Natural killer cell (primary cell): ENCODE results near the gene DGKQ. TPM values are rescaled to one million over a fixed set of nuclear protein-coding genes. Genes with fewer than 3 reads are reported as not detected.
A peak's percentile ranks its signal among the peaks of the same experiment; 100 is the strongest.

ENCODE experiments used
- ATAC-seq, 3 donors: fragments of 150-1000 bp in 2 of 3; fragments of 200-7000 bp in 1 of 3; cut with Tn5 transposase; 1 replicate in 1 of 3; 2 replicates in 2 of 3; pipeline ENCODE4 v1.10.0; 2021; ENCODE audit warnings: mild to moderate bottlenecking in 2 of 3, moderate library complexity in 2 of 3
- DNase-seq, 2 donors: peaks; one replicate each; pipeline versions ENCODE4 v3.0.0 to v3.0.0-alpha.2; 2013 to 2021; ENCODE audit warnings: mixed read lengths in 1 of 2
- H3K27ac ChIP-seq: one replicate; pipeline ENCODE4 v1.5.1; 2013; ENCODE audit warnings: mild to moderate bottlenecking, low read length
- H3K27me3 ChIP-seq: one replicate; pipeline ENCODE4 v1.6.1; 2013; ENCODE audit warnings: low read length; ENCODE audit not compliant: control insufficient read depth, insufficient read depth
- H3K36me3 ChIP-seq: one replicate; pipeline ENCODE4 v1.6.1; 2013; ENCODE audit warnings: low read length; ENCODE audit not compliant: control insufficient read depth, insufficient read depth
- H3K4me1 ChIP-seq: one replicate; pipeline ENCODE4 v1.6.1; 2013; ENCODE audit warnings: low read length; ENCODE audit not compliant: control insufficient read depth, insufficient read depth
- H3K4me3 ChIP-seq: one replicate; pipeline ENCODE4 v1.5.1; 2013; ENCODE audit warnings: low read length
- H3K9me3 ChIP-seq: one replicate; pipeline ENCODE4 v1.6.1; 2013; ENCODE audit warnings: low read length; ENCODE audit not compliant: control insufficient read depth, insufficient read depth
- H3K27ac Mint-ChIP-seq, 2 donors: one replicate each; pipeline ENCODE4 v1.8.0; 2022; ENCODE audit warnings: mild to moderate bottlenecking in 2 of 2, mixed read lengths in 2 of 2, moderate library complexity in 1 of 2
- H3K27me3 Mint-ChIP-seq, 2 donors: one replicate each; pipeline ENCODE4 v1.8.0; 2022; ENCODE audit warnings: low read depth in 2 of 2, mixed read lengths in 2 of 2
- H3K36me3 Mint-ChIP-seq: one replicate; pipeline ENCODE4 v1.8.0; 2022; ENCODE audit warnings: mixed read lengths
- H3K4me1 Mint-ChIP-seq, 2 donors: one replicate each; pipeline ENCODE4 v1.8.0; 2022; ENCODE audit warnings: mixed read lengths in 2 of 2
- H3K4me3 Mint-ChIP-seq: one replicate; pipeline ENCODE4 v1.8.0; 2022; ENCODE audit warnings: mild to moderate bottlenecking, moderate library complexity, mixed read lengths
- H3K9me3 Mint-ChIP-seq, 2 donors: one replicate each; pipeline ENCODE4 v1.8.0; 2022; ENCODE audit warnings: mixed read lengths in 2 of 2
- WGBS: methylation state at CpG from one replicate; pipeline ENCODE4 v1.1.7; 2013; ENCODE audit warnings: missing lambda C conversion rate; ENCODE audit not compliant: insufficient coverage; 5-methylcytosine and 5-hydroxymethylcytosine counted together
- intact Hi-C: fragments of 100-400 bp; cut with micrococcal nuclease; formaldehyde crosslinking; loops from one replicate; pipeline ENCODE4 v1.14.2; 2022
- total RNA-seq, 4 donors: library from RNA; stranded (reverse); fragments of 120-200 nt in 1 of 4; gene quantifications; one replicate each; pipeline versions ENCODE4 v1.2.3 to v1.2.4, GENCODE V29; 2013 to 2022
- TF ChIP-seq, protein P1 (sequence below): fragments of 200-600 bp; IDR thresholded peaks from one replicate; pipeline ENCODE4 v1.8.0; 2022; ENCODE audit warnings: antibody characterized with exemption

The DGKQ gene, protein sequence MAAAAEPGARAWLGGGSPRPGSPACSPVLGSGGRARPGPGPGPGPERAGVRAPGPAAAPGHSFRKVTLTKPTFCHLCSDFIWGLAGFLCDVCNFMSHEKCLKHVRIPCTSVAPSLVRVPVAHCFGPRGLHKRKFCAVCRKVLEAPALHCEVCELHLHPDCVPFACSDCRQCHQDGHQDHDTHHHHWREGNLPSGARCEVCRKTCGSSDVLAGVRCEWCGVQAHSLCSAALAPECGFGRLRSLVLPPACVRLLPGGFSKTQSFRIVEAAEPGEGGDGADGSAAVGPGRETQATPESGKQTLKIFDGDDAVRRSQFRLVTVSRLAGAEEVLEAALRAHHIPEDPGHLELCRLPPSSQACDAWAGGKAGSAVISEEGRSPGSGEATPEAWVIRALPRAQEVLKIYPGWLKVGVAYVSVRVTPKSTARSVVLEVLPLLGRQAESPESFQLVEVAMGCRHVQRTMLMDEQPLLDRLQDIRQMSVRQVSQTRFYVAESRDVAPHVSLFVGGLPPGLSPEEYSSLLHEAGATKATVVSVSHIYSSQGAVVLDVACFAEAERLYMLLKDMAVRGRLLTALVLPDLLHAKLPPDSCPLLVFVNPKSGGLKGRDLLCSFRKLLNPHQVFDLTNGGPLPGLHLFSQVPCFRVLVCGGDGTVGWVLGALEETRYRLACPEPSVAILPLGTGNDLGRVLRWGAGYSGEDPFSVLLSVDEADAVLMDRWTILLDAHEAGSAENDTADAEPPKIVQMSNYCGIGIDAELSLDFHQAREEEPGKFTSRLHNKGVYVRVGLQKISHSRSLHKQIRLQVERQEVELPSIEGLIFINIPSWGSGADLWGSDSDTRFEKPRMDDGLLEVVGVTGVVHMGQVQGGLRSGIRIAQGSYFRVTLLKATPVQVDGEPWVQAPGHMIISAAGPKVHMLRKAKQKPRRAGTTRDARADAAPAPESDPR
- 10 to 100 TPM; 64.2 to 79.5 (median 65.2) TPM for total RNA-seq
- total RNA-seq (2013), result 29.7 TPM

DNA sequence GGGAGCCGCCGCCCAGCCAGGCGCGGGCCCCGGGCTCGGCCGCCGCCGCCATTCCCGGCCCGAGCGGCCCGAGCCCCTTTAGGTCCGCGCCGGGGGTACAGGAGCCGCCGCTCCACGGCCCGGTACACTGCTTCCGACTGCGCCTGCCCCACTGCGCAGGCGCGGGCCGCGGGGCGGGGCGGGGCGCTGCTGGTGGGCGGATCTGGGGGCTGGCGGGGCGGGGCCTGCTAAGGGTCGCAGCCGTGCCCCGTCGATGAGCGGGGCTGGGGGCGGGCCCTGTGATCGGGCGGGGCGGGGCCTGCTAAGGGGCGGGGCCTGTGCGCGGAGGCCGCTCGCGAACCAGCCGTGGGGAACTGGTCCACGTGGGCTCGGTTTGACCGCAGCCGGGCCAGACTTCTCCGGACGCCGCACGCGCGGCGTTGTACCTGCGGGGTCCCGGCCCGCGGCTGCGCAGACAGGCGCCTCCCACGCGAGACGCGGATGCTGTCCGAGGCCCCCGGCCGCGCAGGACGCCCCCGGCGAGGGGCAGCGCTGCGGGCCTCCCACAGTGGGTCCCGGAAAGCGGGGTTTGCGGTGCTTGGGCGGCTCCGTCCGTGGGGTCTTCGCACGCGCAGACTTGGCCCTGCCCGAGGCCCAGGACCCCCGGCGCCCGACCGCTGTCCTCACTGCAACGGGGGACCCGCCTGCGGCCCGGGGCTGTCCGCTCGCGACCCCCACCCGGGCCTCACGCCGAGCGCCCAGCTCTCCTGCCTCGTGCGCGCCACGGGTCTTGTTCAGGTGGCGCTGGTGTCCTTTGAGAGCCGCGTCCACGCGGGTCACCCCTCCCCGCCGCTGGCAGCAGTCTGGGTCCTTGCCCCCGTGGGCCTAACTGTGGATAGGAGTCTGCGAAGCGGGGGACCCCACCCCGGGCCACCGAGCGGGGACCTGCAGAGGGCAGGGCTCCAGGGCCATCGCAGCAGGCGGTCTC lies at the start of gene DGKQ:
DGKQ (minus strand) TSS at position 139 of the 967 bp plus-strand sequence; CDS start at position 52, 87 bp downstream.
- WGBS, result 26% methylated on average over 123 of the region's 123 CpGs
- H3K4me3 Mint-ChIP-seq, result peak within 1 kb of the TSS; percentile 74
- H3K9me3 Mint-ChIP-seq, result no peaks in the 10 kb centered on the region
- peaks cover 19 to 26% of the 10 kb centered on the region in 2 donors for H3K4me1 Mint-ChIP-seq
- Histone ChIP-seq H3K4me3 (peak within 1 kb of the TSS; percentile 56), H3K27me3 (no peaks in the 10 kb centered on the region), H3K9me3 (no peaks in the 10 kb centered on the region), H3K4me1 (peaks cover 44% of the 10 kb centered on the region), H3K36me3 (no peaks in the 10 kb centered on the region), H3K27ac (peak within 1 kb of the TSS; percentile 16)
- peak within 1 kb of the TSS in 1 of 2 donors; percentile 78 for H3K27ac Mint-ChIP-seq
- DNase-seq (peak; percentile 88 to 92), ATAC-seq (peak; percentile 78 to 93 (median 82))
- intact Hi-C loops, result loop anchor here (1.0 to 5.0 kb wide), 3 partner anchors 12 to 41 kb away; partner anchors contain the start of genes FGFRL1, GAK and TMEM175
- H3K27me3 Mint-ChIP-seq, result no peaks in the 10 kb centered on the region
- no peaks in the 10 kb centered on the region for H3K36me3 Mint-ChIP-seq
- TF ChIP-seq, protein P1, sequence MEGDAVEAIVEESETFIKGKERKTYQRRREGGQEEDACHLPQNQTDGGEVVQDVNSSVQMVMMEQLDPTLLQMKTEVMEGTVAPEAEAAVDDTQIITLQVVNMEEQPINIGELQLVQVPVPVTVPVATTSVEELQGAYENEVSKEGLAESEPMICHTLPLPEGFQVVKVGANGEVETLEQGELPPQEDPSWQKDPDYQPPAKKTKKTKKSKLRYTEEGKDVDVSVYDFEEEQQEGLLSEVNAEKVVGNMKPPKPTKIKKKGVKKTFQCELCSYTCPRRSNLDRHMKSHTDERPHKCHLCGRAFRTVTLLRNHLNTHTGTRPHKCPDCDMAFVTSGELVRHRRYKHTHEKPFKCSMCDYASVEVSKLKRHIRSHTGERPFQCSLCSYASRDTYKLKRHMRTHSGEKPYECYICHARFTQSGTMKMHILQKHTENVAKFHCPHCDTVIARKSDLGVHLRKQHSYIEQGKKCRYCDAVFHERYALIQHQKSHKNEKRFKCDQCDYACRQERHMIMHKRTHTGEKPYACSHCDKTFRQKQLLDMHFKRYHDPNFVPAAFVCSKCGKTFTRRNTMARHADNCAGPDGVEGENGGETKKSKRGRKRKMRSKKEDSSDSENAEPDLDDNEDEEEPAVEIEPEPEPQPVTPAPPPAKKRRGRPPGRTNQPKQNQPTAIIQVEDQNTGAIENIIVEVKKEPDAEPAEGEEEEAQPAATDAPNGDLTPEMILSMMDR, result no peak

DNA sequence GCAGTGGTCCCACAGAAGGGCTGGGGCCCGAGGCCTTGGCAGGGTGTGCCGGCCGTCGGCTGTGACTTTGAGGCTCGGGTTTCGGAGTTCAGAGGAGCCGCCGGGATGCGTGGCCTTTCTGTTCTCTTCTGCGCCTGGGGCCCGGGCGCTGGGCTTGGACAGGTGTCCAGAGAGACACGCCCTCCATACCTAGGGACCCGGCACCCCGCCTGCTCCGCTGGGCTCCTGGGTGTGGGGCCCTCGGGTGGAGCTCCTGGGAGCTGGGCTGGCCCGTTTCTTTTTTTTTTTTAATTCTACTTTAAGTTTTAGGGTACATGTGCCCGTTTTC lies 49.3 kb upstream of the DGKQ start:
- Histone ChIP-seq H3K4me1 (peaks cover 4% of the 10 kb centered on the region), H3K4me3 (no peak overlapping the region), H3K27me3 (no peaks in the 10 kb centered on the region), H3K27ac (no peak overlapping the region), H3K36me3 (no peaks in the 10 kb centered on the region), H3K9me3 (no peaks in the 10 kb centered on the region)
- ATAC-seq (no peak), DNase-seq (no peak)
- Mint-ChIP-seq H3K4me1 (no peaks in the 10 kb centered on the region), H3K27ac (no peak overlapping the region), H3K4me3 (no peak overlapping the region), H3K27me3 (no peaks in the 10 kb centered on the region), H3K36me3 (no peaks in the 10 kb centered on the region), H3K9me3 (no peaks in the 10 kb centered on the region)
- 95% methylated on average over 19 of the region's 19 CpGs for WGBS
- TF ChIP-seq, protein P1, result no peak
- intact Hi-C loops, result no loop called here

DNA sequence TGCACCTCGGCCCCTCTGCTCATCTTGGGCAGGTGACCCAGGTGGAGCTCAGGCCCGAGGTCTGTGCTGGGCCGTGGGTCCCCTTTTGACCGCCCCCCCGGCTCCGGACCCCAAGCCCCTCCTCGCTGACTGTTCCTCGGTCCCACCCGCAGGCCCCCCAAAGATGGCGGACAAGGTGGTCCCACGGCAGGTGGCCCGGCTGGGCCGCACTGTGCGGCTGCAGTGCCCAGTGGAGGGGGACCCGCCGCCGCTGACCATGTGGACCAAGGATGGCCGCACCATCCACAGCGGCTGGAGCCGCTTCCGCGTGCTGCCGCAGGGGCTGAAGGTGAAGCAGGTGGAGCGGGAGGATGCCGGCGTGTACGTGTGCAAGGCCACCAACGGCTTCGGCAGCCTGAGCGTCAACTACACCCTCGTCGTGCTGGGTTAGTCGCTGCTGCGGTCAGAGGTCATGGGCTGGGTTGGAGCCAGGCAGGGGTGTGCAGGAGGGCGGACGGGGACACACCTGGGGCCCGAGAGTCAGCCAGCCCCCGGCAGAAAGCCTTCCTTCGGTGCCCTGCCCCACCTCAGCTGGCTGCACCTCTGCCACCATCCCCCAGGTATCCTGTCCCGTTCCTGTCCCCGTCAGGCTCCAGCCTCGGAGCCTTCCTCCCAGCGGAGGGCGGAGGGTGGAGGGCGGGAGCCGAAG lies 48.8 kb upstream of the DGKQ start:
- ATAC-seq (no peak), DNase-seq (no peak)
- 94% methylated on average over 46 of the region's 46 CpGs for WGBS
- no peaks in the 10 kb centered on the region for H3K9me3 Mint-ChIP-seq
- H3K4me1 Mint-ChIP-seq, result no peaks in the 10 kb centered on the region
- Histone ChIP-seq H3K4me3 (no peak overlapping the region), H3K9me3 (no peaks in the 10 kb centered on the region), H3K4me1 (peaks cover 4% of the 10 kb centered on the region), H3K27me3 (no peaks in the 10 kb centered on the region), H3K27ac (no peak overlapping the region), H3K36me3 (no peaks in the 10 kb centered on the region)
- TF ChIP-seq, protein P1, result no peak
- H3K36me3 Mint-ChIP-seq, result no peaks in the 10 kb centered on the region
- H3K27ac Mint-ChIP-seq, result no peak overlapping the region
- intact Hi-C loops, result no loop called here
- no peak overlapping the region for H3K4me3 Mint-ChIP-seq
- H3K27me3 Mint-ChIP-seq, result no peaks in the 10 kb centered on the region
